BE2C (cell line): ENCODE results near the gene TAF11L11. TPM values are rescaled to one million over a fixed set of nuclear protein-coding genes. Genes with fewer than 3 reads are reported as not detected.
"Not testable (repeated sequence)": the region's sequence is repeated elsewhere in the genome, so short reads cannot be mapped to it uniquely, and the experiment has no call there.

Experiments used
- DNase-seq: peaks from one replicate; pipeline ENCODE4 v3.0.0-alpha.2; 2020
- H3K27me3 ChIP-seq: fragments of 250-450 bp; sonication (Bioruptor Pico); 2 replicates; pipeline ENCODE4 v1.5.1; 2020; ENCODE audit warnings: mild to moderate bottlenecking
- H3K36me3 ChIP-seq: fragments of 250-450 bp; sonication (Bioruptor Pico); 2 replicates; pipeline ENCODE4 v1.5.1; 2020; ENCODE audit warnings: mild to moderate bottlenecking
- H3K4me1 ChIP-seq: fragments of 250-450 bp; sonication (Bioruptor Pico); 2 replicates; pipeline ENCODE4 v1.5.1; 2020
- H3K4me3 ChIP-seq: 2 replicates; pipeline ENCODE4 v1.5.1; 2011; ENCODE audit warnings: low read depth, low read length
- H3K9me3 ChIP-seq: fragments of 250-450 bp; sonication (Bioruptor Pico); 2 replicates; pipeline ENCODE4 v1.5.1; 2020
- CTCF ChIP-seq: IDR thresholded peaks from 2 replicates; pipeline ENCODE4 v1.5.1; 2012; ENCODE audit warnings: mild to moderate bottlenecking, low read depth, low read length
- polyA plus RNA-seq: library from polyadenylated mRNA; unstranded; fragments of >200 nt; gene quantifications from one replicate; pipeline ENCODE4 v1.2.1, GENCODE V29; 2012; ENCODE audit warnings: low read depth, missing spikeins; ENCODE audit not compliant: insufficient read length, insufficient read depth

Gene TAF11L11
- polyA plus RNA-seq: not detected

GRCh38 chr5:17603880-17604279 lies at the start of gene TAF11L11:
Gene TAF11L11, plus strand, starts transcription at chr5:17604183.
- H3K4me1 ChIP-seq, DNase-seq, H3K4me3 ChIP-seq, H3K9me3 ChIP-seq, H3K36me3 ChIP-seq, H3K27me3 ChIP-seq: not testable (repeated sequence)

GRCh38 chr5:17585658-17586057 lies 18.3 kb upstream of the TAF11L11 start, which contains the start of gene TAF11L7:
Gene TAF11L7, minus strand, starts transcription at chr5:17585758.
- not testable (repeated sequence) for H3K4me1 ChIP-seq, H3K9me3 ChIP-seq, H3K36me3 ChIP-seq, DNase-seq, H3K4me3 ChIP-seq, H3K27me3 ChIP-seq

GRCh38 chr5:17590860-17591259 lies 13.1 kb upstream of the TAF11L11 start, which contains the start of gene TAF11L8:
Gene TAF11L8, minus strand, starts transcription at chr5:17590960.
- H3K36me3 ChIP-seq, H3K4me3 ChIP-seq, H3K27me3 ChIP-seq, H3K4me1 ChIP-seq, DNase-seq, H3K9me3 ChIP-seq: not testable (repeated sequence)

GRCh38 chr5:17594255-17594654 lies 9.7 kb upstream of the TAF11L11 start, which contains the start of gene TAF11L9:
Gene TAF11L9, minus strand, starts transcription at chr5:17594394.
- H3K4me1 ChIP-seq, H3K27me3 ChIP-seq, H3K9me3 ChIP-seq, H3K36me3 ChIP-seq, H3K4me3 ChIP-seq, DNase-seq: not testable (repeated sequence)

- not testable (repeated sequence) for H3K36me3 ChIP-seq, H3K4me3 ChIP-seq, DNase-seq, H3K9me3 ChIP-seq, H3K4me1 ChIP-seq, H3K27me3 ChIP-seq
These were observed 6.3 kb upstream of the TAF11L11 start, which contains the start of gene TAF11L10 for GRCh38 chr5:17597728-17598127. Gene TAF11L10, minus strand, starts transcription at chr5:17597828.

GRCh38 chr5:17604951-17605350 lies 968 bp downstream of the TAF11L11 start:
- H3K9me3 ChIP-seq: no peaks in the 10 kb centered on the region
- H3K36me3 ChIP-seq: no peaks in the 10 kb centered on the region
- H3K4me1 ChIP-seq: no peaks in the 10 kb centered on the region
- H3K4me3 ChIP-seq: no peak overlapping the region
- H3K27me3 ChIP-seq: no peaks in the 10 kb centered on the region
- no peak for DNase-seq
- no peak for TF ChIP-seq CTCF

- DNase-seq, H3K36me3 ChIP-seq, H3K4me3 ChIP-seq, H3K27me3 ChIP-seq, H3K4me1 ChIP-seq, H3K9me3 ChIP-seq: not testable (repeated sequence)
These were observed 3.5 kb downstream of the TAF11L11 start for GRCh38 chr5:17607461-17607860.

- not testable (repeated sequence) for H3K36me3 ChIP-seq, H3K4me1 ChIP-seq, H3K4me3 ChIP-seq, H3K9me3 ChIP-seq, H3K27me3 ChIP-seq, DNase-seq
These were observed 6.1 kb downstream of the TAF11L11 start, which contains the start of gene TAF11L12 for GRCh38 chr5:17610092-17610491. Gene TAF11L12, plus strand, starts transcription at chr5:17610392.

GRCh38 chr5:17614872-17615605 lies 11.1 kb downstream of the TAF11L11 start:
- no peak overlapping the region for H3K4me3 ChIP-seq
- no peaks in the 10 kb centered on the region for H3K9me3 ChIP-seq
- no peak for TF ChIP-seq CTCF
- H3K4me1 ChIP-seq: no peaks in the 10 kb centered on the region
- DNase-seq: no peak
- H3K36me3 ChIP-seq: no peaks in the 10 kb centered on the region
- H3K27me3 ChIP-seq: no peaks in the 10 kb centered on the region

- Histone ChIP-seq H3K4me3 (no peak overlapping the region), H3K27me3 (no peaks in the 10 kb centered on the region), H3K36me3 (no peaks in the 10 kb centered on the region), H3K9me3 (no peaks in the 10 kb centered on the region), H3K4me1 (no peaks in the 10 kb centered on the region)
- no peak for DNase-seq
- TF ChIP-seq CTCF: no peak
These were observed 15.4 kb downstream of the TAF11L11 start for GRCh38 chr5:17619354-17619753.
